G401 (cell line): ENCODE results near the gene MT4. TPM values are rescaled to one million over a fixed set of nuclear protein-coding genes. Genes with fewer than 3 reads are reported as not detected.

Experiments
- DNase-seq: peaks from one replicate; pipeline ENCODE4 v3.0.0-alpha.2; 2015; ENCODE audit warnings: low spot score
- in situ Hi-C: cut with HindIII; loops from 2 replicates; pipeline ENCODE4 v1.10.0; 2016; ENCODE audit warnings: low sequenced_read_pairs, mixed read lengths
- total RNA-seq: library from RNA; depleted of rRNA; stranded (reverse); fragments of >200 nt; shearing (Covaris generic); gene quantifications from 2 replicates; pipeline ENCODE4 v1.2.3, GENCODE V29; 2014; rRNA removed

Gene MT4
- total RNA-seq, 1 experiment from 2014 or later, result not detected

- no peak for DNase-seq
- in situ Hi-C loops, result loop anchor here (5.0 kb wide), 1 partner anchor 38 kb away; the partner anchor contains the start of gene MT1B
Measured at GRCh38 chr16:56614549-56614991, 49.7 kb downstream of the MT4 start.

- in situ Hi-C loops, result no loop called here
- no peak for DNase-seq
Measured at GRCh38 chr16:56615353-56615752, 50.5 kb downstream of the MT4 start.

- in situ Hi-C loops, result no loop called here
- DNase-seq, result no peak
Measured at GRCh38 chr16:56616608-56617211, 51.8 kb downstream of the MT4 start.

GRCh38 chr16:56617212-56618085, 52.6 kb downstream of the MT4 start:
- no peak for DNase-seq

GRCh38 chr16:56618138-56618537, 53.3 kb downstream of the MT4 start:
- DNase-seq, result no peak
- in situ Hi-C loops, result no loop called here

More at GRCh38 chr16:56617212-56618085, 52.6 kb downstream of the MT4 start:
- in situ Hi-C loops, result no loop called here

Other genes starting within 250 kb of the MT4 start
- gene AMFR, start 139.5 kb upstream of the MT4 start, total RNA-seq, result 77.0 and 94.4 TPM in 2 replicates
- gene NUDT21, start 113.7 kb upstream of the MT4 start, total RNA-seq, result 106 and 165 TPM in 2 replicates
- 69.8 and 82.3 TPM in 2 replicates for gene OGFOD1, start 113.5 kb upstream of the MT4 start, total RNA-seq
- 72.5 and 83.8 TPM in 2 replicates for gene BBS2, start 45.0 kb upstream of the MT4 start, total RNA-seq
- gene MT3, start 24.5 kb downstream of the MT4 start, total RNA-seq, result not detected in 2 replicates
- 0.43 TPM in 1 of 2 replicates, not detected in the other for gene MT2A, start 43.5 kb downstream of the MT4 start, total RNA-seq
- gene MT1E, start 60.7 kb downstream of the MT4 start, total RNA-seq, result not detected in 2 replicates
- not detected in 2 replicates for gene MT1M, start 67.6 kb downstream of the MT4 start, total RNA-seq
- gene MT1A, start 73.6 kb downstream of the MT4 start, total RNA-seq, result not detected in 2 replicates
- not detected in 2 replicates for gene MT1B, start 86.8 kb downstream of the MT4 start, total RNA-seq
- gene MT1F, start 92.9 kb downstream of the MT4 start, total RNA-seq, result not detected in 2 replicates
- gene MT1G, start 103.0 kb downstream of the MT4 start, total RNA-seq, result not detected in 2 replicates
- not detected in 2 replicates for gene MT1H, start 104.7 kb downstream of the MT4 start, total RNA-seq
- gene MT1X, start 117.4 kb downstream of the MT4 start, total RNA-seq, result 0.80 TPM in 1 of 2 replicates, not detected in the other
- gene NUP93, start 165.1 kb downstream of the MT4 start, total RNA-seq, result 112 and 136 TPM in 2 replicates